HEK293 (cell line): ENCODE results near the gene ITPKB.

Experiments
- CTCF ChIA-PET: fragments of 350-600 bp; formaldehyde crosslinking; extraction: SDS; loops from one replicate; lab custom pipeline; 2021; ENCODE audit warnings: antibody characterized with exemption; lab: Yijun Ruan, JAX
- POLR2A ChIA-PET: fragments of 300-600 bp; formaldehyde crosslinking; extraction: SDS; loops from one replicate; lab custom pipeline; 2020; ENCODE audit warnings: antibody characterized with exemption, inconsistent platforms; lab: Yijun Ruan, JAX
- H3K27ac ChIP-seq: fragments of 200-500 bp; sonication (Bioruptor generic); 2 replicates; pipeline ENCODE4 v1.5.1; 2014; ENCODE audit warnings: low read depth, low read length, control low read depth, inconsistent platforms; ENCODE audit errors: extremely low read depth
- H3K36me3 ChIP-seq, 2 experiments: fragments of 200-500 bp in 1 of 2; sonication (Bioruptor generic) in 1 of 2; 1 replicate in 1 of 2; 2 replicates in 1 of 2; pipeline ENCODE4 v1.5.1; 2014 to 2017; ENCODE audit warnings: inconsistent platforms in 2 of 2, low read length in 2 of 2; ENCODE audit not compliant: control insufficient read depth in 2 of 2, insufficient read depth in 1 of 2
- H3K4me1 ChIP-seq: fragments of 200-500 bp; sonication (Bioruptor generic); 2 replicates; pipeline ENCODE4 v1.5.1; 2014; ENCODE audit warnings: mild to moderate bottlenecking, low read length, inconsistent platforms; ENCODE audit not compliant: control insufficient read depth, insufficient read depth
- H3K4me3 ChIP-seq: 2 replicates; pipeline ENCODE4 v1.5.1; 2011; ENCODE audit warnings: low read depth, mild to moderate bottlenecking, control low read depth, low read length, moderate library complexity
- H3K9me3 ChIP-seq: fragments of 200-500 bp; sonication (Bioruptor generic); 2 replicates; pipeline ENCODE4 v1.5.1; 2014; ENCODE audit warnings: low read depth, low read length, inconsistent platforms; ENCODE audit not compliant: control insufficient read depth, insufficient read depth
- BCL11A ChIP-seq: fragments of 450-650 bp; formaldehyde crosslinking; IDR thresholded peaks from 2 replicates; pipeline ENCODE4 v1.5.1; 2016; ENCODE audit warnings: low read depth, missing biosample characterization, missing genetic modification characterization
- EGR2 ChIP-seq: fragments of 450-650 bp; formaldehyde crosslinking; IDR thresholded peaks from 2 replicates; pipeline ENCODE4 v1.5.1; 2016; ENCODE audit warnings: low read depth, missing biosample characterization, missing genetic modification characterization
- IKZF3 ChIP-seq: fragments of 450-650 bp; IDR thresholded peaks from 2 replicates; pipeline ENCODE4 v1.5.0; 2018; ENCODE audit warnings: missing biosample characterization, mild to moderate bottlenecking, missing genetic modification characterization, moderate library complexity
- KLF8 ChIP-seq: fragments of 450-650 bp; formaldehyde crosslinking; IDR thresholded peaks from 2 replicates; pipeline ENCODE4 v1.5.1; 2016; ENCODE audit warnings: missing biosample characterization, missing genetic modification characterization
- MEIS1 ChIP-seq: sonication (generic); formaldehyde crosslinking; IDR thresholded peaks from 2 replicates; pipeline ENCODE4 v1.8.1; 2022; ENCODE audit warnings: missing genetic modification reagents, mild to moderate bottlenecking, borderline replicate concordance
- MYNN ChIP-seq: fragments of 450-650 bp; formaldehyde crosslinking; IDR thresholded peaks from 2 replicates; pipeline ENCODE4 v1.5.1; 2016; ENCODE audit warnings: missing biosample characterization, missing genetic modification characterization, borderline replicate concordance
- SCRT1 ChIP-seq: fragments of 450-650 bp; formaldehyde crosslinking; IDR thresholded peaks from 2 replicates; pipeline ENCODE4 v1.5.1; 2016; ENCODE audit warnings: missing biosample characterization, missing genetic modification characterization, borderline replicate concordance
- SCRT2 ChIP-seq: fragments of 450-650 bp; formaldehyde crosslinking; IDR thresholded peaks from 2 replicates; pipeline ENCODE4 v1.5.1; 2016; ENCODE audit warnings: missing biosample characterization, missing genetic modification characterization
- ZFHX2 ChIP-seq: fragments of 450-650 bp; formaldehyde crosslinking; conservative IDR thresholded peaks from 2 replicates; pipeline ENCODE4 v1.5.1; 2016; ENCODE audit warnings: missing biosample characterization, missing genetic modification characterization
- ZNF121 ChIP-seq: fragments of 450-650 bp; formaldehyde crosslinking; IDR thresholded peaks from 2 replicates; pipeline ENCODE4 v1.5.1; 2016; ENCODE audit warnings: missing biosample characterization, missing genetic modification characterization
- ZNF239 ChIP-seq: fragments of 450-650 bp; formaldehyde crosslinking; IDR thresholded peaks from 2 replicates; pipeline ENCODE4 v1.5.1; 2016; ENCODE audit warnings: missing biosample characterization, missing genetic modification characterization
- ZNF354C ChIP-seq: fragments of 450-650 bp; formaldehyde crosslinking; IDR thresholded peaks from 2 replicates; pipeline ENCODE4 v1.5.1; 2016; ENCODE audit warnings: missing biosample characterization, missing genetic modification characterization, low read depth, borderline replicate concordance
- ZNF366 ChIP-seq: fragments of 450-650 bp; formaldehyde crosslinking; conservative IDR thresholded peaks from 2 replicates; pipeline ENCODE4 v1.5.1; 2016; ENCODE audit warnings: missing biosample characterization, missing genetic modification characterization
- ZNF510 ChIP-seq: fragments of 450-650 bp; formaldehyde crosslinking; IDR thresholded peaks from 2 replicates; pipeline ENCODE4 v1.5.1; 2018; ENCODE audit warnings: mild to moderate bottlenecking, missing genetic modification characterization, missing biosample characterization; ENCODE audit not compliant: insufficient replicate concordance
- ZNF549 ChIP-seq: fragments of 450-650 bp; IDR thresholded peaks from 2 replicates; pipeline ENCODE4 v1.5.1; 2018; ENCODE audit warnings: missing biosample characterization, missing genetic modification characterization, mild to moderate bottlenecking, inconsistent platforms, moderate library complexity
- ZNF610 ChIP-seq: fragments of 450-650 bp; formaldehyde crosslinking; IDR thresholded peaks from 2 replicates; pipeline ENCODE4 v1.5.1; 2016; ENCODE audit warnings: missing biosample characterization, missing genetic modification characterization, borderline replicate concordance
- ZNF776 ChIP-seq: fragments of 450-650 bp; formaldehyde crosslinking; IDR thresholded peaks from 2 replicates; pipeline ENCODE4 v1.5.0; 2017; ENCODE audit warnings: missing biosample characterization, missing genetic modification characterization, borderline replicate concordance
- ZSCAN16 ChIP-seq: fragments of 450-650 bp; formaldehyde crosslinking; IDR thresholded peaks from 2 replicates; pipeline ENCODE4 v1.5.1; 2016; ENCODE audit warnings: missing biosample characterization, missing genetic modification characterization
- TF ChIP-seq, protein P1 (sequence below): fragments of 450-650 bp; formaldehyde crosslinking; IDR thresholded peaks from 2 replicates; pipeline ENCODE4 v1.5.1; 2016; ENCODE audit warnings: missing biosample characterization, missing genetic modification characterization
- TF ChIP-seq, protein P2 (sequence below): fragments of 450-650 bp; IDR thresholded peaks from 2 replicates; pipeline ENCODE4 v1.5.1; 2018; ENCODE audit warnings: missing biosample characterization, mild to moderate bottlenecking, missing genetic modification characterization
- TF ChIP-seq, protein P3 (sequence below): fragments of 450-650 bp; formaldehyde crosslinking; IDR thresholded peaks from 2 replicates; pipeline ENCODE4 v1.5.1; 2017; ENCODE audit warnings: missing biosample characterization, missing genetic modification characterization

Gene ITPKB

DNA sequence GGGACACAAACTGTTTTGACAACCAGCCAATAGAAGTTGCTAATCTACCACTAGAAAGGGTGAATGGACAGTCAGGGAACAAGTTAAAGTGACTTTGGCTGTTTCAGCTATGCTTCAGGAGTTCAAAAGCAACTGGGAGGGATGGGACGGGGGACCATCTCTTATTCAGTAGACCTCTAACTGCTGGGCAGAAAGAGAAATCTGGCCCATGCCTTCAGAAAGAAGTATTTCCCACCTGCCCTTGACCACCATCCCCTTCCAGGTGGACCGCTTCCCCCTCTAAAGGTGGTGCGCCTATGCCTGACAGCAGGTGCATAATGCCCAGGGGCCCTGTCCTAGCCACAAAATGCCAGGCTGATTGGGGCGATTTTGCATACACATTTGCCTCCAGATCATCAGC lies 5.2 kb downstream of the ITPKB start:
- Histone ChIP-seq H3K9me3 (no peaks in the 10 kb centered on the region), H3K36me3 (peaks cover 0 to 23% of the 10 kb centered on the region in 2 experiments; a peak in 1 of 3 replicates), H3K27ac (no peak overlapping the region), H3K4me1 (no peaks in the 10 kb centered on the region), H3K4me3 (no peak overlapping the region)
- CTCF ChIA-PET: no interaction called here
- POLR2A ChIA-PET: no interaction called here
- TF ChIP-seq, protein P1, sequence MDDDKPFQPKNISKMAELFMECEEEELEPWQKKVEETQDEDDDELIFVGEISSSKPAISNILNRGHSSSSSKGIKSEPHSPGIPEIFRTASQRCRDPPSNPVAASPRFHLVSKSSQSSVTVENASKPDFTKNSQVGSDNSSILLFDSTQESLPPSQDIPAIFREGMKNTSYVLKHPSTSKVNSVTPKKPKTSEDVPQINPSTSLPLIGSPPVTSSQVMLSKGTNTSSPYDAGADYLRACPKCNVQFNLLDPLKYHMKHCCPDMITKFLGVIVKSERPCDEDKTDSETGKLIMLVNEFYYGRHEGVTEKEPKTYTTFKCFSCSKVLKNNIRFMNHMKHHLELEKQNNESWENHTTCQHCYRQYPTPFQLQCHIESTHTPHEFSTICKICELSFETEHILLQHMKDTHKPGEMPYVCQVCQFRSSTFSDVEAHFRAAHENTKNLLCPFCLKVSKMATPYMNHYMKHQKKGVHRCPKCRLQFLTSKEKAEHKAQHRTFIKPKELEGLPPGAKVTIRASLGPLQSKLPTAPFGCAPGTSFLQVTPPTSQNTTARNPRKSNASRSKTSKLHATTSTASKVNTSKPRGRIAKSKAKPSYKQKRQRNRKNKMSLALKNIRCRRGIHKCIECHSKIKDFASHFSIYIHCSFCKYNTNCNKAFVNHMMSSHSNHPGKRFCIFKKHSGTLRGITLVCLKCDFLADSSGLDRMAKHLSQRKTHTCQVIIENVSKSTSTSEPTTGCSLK (tag by site-specific recombination): no peak
- TF ChIP-seq SCRT2 (tag by site-specific recombination) (no peak), IKZF3 (no peak), BCL11A (tag by site-specific recombination) (no peak), MYNN (tag by site-specific recombination) (no peak), KLF8 (no peak), ZNF549 (tag by site-specific recombination) (no peak), ZNF510 (tag by site-specific recombination) (no peak), SCRT1 (no peak), ZSCAN16 (tag by site-specific recombination) (no peak), ZNF239 (tag by site-specific recombination) (no peak), ZNF366 (tag by site-specific recombination) (no peak), ZNF354C (tag by site-specific recombination) (no peak), ZNF610 (tag by site-specific recombination) (no peak), MEIS1 (CRISPR knock-in tag) (no peak), ZNF776 (tag by site-specific recombination) (no peak)
- TF ChIP-seq, protein P2, sequence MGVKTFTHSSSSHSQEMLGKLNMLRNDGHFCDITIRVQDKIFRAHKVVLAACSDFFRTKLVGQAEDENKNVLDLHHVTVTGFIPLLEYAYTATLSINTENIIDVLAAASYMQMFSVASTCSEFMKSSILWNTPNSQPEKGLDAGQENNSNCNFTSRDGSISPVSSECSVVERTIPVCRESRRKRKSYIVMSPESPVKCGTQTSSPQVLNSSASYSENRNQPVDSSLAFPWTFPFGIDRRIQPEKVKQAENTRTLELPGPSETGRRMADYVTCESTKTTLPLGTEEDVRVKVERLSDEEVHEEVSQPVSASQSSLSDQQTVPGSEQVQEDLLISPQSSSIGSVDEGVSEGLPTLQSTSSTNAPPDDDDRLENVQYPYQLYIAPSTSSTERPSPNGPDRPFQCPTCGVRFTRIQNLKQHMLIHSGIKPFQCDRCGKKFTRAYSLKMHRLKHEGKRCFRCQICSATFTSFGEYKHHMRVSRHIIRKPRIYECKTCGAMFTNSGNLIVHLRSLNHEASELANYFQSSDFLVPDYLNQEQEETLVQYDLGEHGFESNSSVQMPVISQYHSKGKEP (tag by site-specific recombination): no peak

DNA sequence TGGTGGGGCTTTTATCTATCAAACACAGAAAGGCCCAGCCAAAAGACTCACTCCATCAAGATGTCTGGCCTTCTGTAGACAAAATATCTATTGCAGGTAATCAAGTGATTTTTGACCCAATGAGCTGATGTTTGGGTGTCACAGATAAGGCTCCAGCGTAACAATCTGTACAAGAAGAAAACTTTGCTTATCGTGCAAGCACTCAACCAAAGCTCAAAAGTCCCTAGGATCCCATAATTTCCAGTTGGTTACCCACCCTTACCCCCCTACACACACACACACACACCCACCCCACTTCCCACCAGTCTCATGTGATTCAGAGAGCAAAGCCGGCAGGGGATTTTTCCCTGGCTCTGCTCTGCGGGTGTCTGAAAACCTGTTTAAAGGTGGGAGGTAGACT lies 5.8 kb downstream of the ITPKB start:
- TF ChIP-seq, protein P3, sequence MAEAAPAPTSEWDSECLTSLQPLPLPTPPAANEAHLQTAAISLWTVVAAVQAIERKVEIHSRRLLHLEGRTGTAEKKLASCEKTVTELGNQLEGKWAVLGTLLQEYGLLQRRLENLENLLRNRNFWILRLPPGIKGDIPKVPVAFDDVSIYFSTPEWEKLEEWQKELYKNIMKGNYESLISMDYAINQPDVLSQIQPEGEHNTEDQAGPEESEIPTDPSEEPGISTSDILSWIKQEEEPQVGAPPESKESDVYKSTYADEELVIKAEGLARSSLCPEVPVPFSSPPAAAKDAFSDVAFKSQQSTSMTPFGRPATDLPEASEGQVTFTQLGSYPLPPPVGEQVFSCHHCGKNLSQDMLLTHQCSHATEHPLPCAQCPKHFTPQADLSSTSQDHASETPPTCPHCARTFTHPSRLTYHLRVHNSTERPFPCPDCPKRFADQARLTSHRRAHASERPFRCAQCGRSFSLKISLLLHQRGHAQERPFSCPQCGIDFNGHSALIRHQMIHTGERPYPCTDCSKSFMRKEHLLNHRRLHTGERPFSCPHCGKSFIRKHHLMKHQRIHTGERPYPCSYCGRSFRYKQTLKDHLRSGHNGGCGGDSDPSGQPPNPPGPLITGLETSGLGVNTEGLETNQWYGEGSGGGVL: peak; percentile 38; the same call in 1 of the 2 replicates
- TF ChIP-seq SCRT1: no peak
- peak; percentile 82 for TF ChIP-seq EGR2 (tag by site-specific recombination)
- peak; percentile 88 for TF ChIP-seq ZFHX2 (tag by site-specific recombination)
- TF ChIP-seq ZNF121 (tag by site-specific recombination): no peak
- CTCF ChIA-PET: interaction anchor here (0.6 to 1.1 kb wide), 2 partner anchors 9 to 22 kb away, joined by 3 to 5 read pairs; no protein-coding TSS in a partner anchor
- no peak overlapping the region for H3K4me3 ChIP-seq
- H3K27ac ChIP-seq: no peak overlapping the region
- no peaks in the 10 kb centered on the region for H3K9me3 ChIP-seq
- H3K36me3 ChIP-seq: peaks cover 0 to 23% of the 10 kb centered on the region in 2 experiments; a peak in 1 of 3 replicates
- no peaks in the 10 kb centered on the region for H3K4me1 ChIP-seq
- POLR2A ChIA-PET: no interaction called here
